ENCODE results near the gene BID.
"Not testable (repeated sequence)": the region's sequence is repeated elsewhere in the genome, so short reads cannot be mapped to it uniquely, and the experiment has no call there.

Gene BID

DNA sequence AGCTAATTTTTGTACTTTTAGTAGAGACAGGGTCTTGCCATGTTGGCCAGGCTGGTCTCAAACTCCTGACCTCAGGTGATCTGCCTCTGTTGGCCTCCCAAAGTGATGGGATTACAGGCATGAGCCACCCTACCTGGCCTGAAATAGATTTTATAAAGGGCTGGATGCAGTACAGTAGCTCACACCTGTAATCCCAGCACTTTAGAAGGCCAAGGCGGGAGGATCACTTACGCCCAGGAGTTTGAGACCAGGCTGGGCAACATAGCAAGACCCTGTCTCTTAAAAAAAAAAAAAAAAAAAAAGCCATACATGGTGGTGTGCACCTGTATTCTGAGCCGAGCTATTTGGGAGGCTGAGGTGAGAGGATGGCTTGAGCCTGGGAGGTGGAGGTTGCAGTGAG is 76.0 kb downstream of the BID start:
- not testable (repeated sequence) for DNase-seq

GRCh38 chr22:17697196-17697595 is 77.1 kb downstream of the BID start:
- not testable (repeated sequence) for DNase-seq

GRCh38 chr22:17695986-17696385 is 78.3 kb downstream of the BID start:
- DNase-seq: no peak

GRCh38 chr22:17694752-17695151 is 79.5 kb downstream of the BID start:
- DNase-seq: no peak

- DNase-seq: no peak
Observed at GRCh38 chr22:17694193-17694592, 80.1 kb downstream of the BID start.

DNA sequence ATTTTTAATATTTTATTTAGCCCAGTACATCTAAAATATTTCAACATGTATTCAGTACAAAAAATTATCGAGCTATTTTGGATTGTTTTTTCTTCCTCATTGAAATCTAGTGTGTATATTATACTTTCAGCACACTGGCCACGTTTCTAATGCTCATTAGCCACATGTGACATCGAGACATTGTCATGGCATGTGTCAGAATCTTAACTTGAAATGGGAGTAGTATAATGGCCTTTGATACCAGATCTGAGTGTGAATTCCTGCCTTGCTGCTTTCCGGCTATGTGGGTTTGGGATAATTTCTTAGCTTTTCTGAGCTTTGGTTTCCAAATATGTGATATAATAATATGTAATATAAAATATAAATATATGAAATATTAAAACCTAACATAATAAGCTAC is 81.4 kb downstream of the BID start:
- DNase-seq: no peak

GRCh38 chr22:17684245-17684644 is 90.0 kb downstream of the BID start:
- no peak for DNase-seq

All from CD4-positive, alpha-beta T cell treated with Interleukin-17A for 4 hours (primary cell).